Measurements from ENCODE around the gene CDCA3. TPM values are rescaled to one million over a fixed set of nuclear protein-coding genes. Genes with fewer than 3 reads are reported as not detected.

CDCA3 gene
- total RNA-seq, 2 experiments from 2014 or later, result 151 to 222 TPM

GRCh38 chr12:6843118-6843902 lies 7.8 kb downstream of the CDCA3 start:
- Histone ChIP-seq H3K79me2 (ENCODE audit: insufficient read depth, low read depth, low read length) (no peaks in the 10 kb centered on the region), H3K9me2 (ENCODE audit: insufficient read depth, low read length) (no peaks in the 10 kb centered on the region), H3K4me1 (ENCODE audit: insufficient read depth, low read length, poor library complexity, severe bottlenecking) (peaks cover 49% of the 10 kb centered on the region), H2AFZ (ENCODE audit: low read length) (no peak overlapping the region), H3K27ac (ENCODE audit: low read depth, low read length, poor library complexity, severe bottlenecking) (no peak overlapping the region), H4K20me1 (ENCODE audit: insufficient read depth, low read length) (no peaks in the 10 kb centered on the region), H3K4me2 (ENCODE audit: low read length) (peak overlapping the region; percentile 30; the same call in 1 of the 2 replicates), H3K36me3 (ENCODE audit: insufficient read depth, low read length) (peaks cover 39% of the 10 kb centered on the region), H3K4me3 (ENCODE audit: low read depth, low read length, poor library complexity, severe bottlenecking) (no peak overlapping the region), H3K9me3 (ENCODE audit: low read length) (no peaks in the 10 kb centered on the region)
- intact Hi-C loops (cut with micrococcal nuclease; ENCODE audit: unreplicated experiment), result no loop called here
- POLR2A ChIA-PET, result interaction anchor here (0.6 to 1.0 kb wide), 3 partner anchors 8 to 150 kb away, joined by 3 to 5 read pairs (median 3); partner anchors contain the start of genes CDCA3 and USP5
- peak; percentile 68 for DNase-seq (ENCODE audit: low spot score)
- TF ChIP-seq EZH2phosphoT487 (IDR thresholded peaks at IDR 0.05; ENCODE audit: borderline replicate concordance, low read depth, low read length) (no peak), CTCF (conservative IDR thresholded peaks at IDR 0.05; ENCODE audit: low read length) (peak; percentile 55)
- CTCF ChIA-PET (ENCODE audit: unreplicated experiment), result interaction anchor here (0.8 to 3.2 kb wide), 2 partner anchors 8 to 30 kb away, joined by 3 to 14 read pairs; partner anchors contain the start of genes CDCA3, SPSB2 and USP5
- no TSS peak for BruUV-seq (replicated peaks)

- Histone ChIP-seq H4K20me1 (ENCODE audit: insufficient read depth, low read length) (no peaks in the 10 kb centered on the region), H2AFZ (ENCODE audit: low read length) (no peak overlapping the region), H3K36me3 (ENCODE audit: insufficient read depth, low read length) (peaks cover 27% of the 10 kb centered on the region), H3K4me3 (ENCODE audit: low read depth, low read length, poor library complexity, severe bottlenecking) (no peak overlapping the region), H3K27ac (ENCODE audit: low read depth, low read length, poor library complexity, severe bottlenecking) (no peak overlapping the region), H3K9me3 (ENCODE audit: low read length) (no peaks in the 10 kb centered on the region), H3K9me2 (ENCODE audit: insufficient read depth, low read length) (no peaks in the 10 kb centered on the region), H3K4me2 (ENCODE audit: low read length) (no peak overlapping the region), H3K79me2 (ENCODE audit: insufficient read depth, low read depth, low read length) (no peaks in the 10 kb centered on the region), H3K4me1 (ENCODE audit: insufficient read depth, low read length, poor library complexity, severe bottlenecking) (peaks cover 55% of the 10 kb centered on the region)
- CTCF ChIA-PET (ENCODE audit: unreplicated experiment), result interaction anchor here (0.7 to 3.2 kb wide), 3 partner anchors 10 to 25 kb away, joined by 4 to 14 read pairs (median 4); partner anchors contain the start of genes CDCA3, TPI1 and USP5
- POLR2A ChIA-PET, result interaction anchor here (0.5 to 4.4 kb wide), 3 partner anchors 10 to 398 kb away, joined by 3 to 101 read pairs (median 3); partner anchors contain the start of genes CDCA3 and USP5
- BruUV-seq (replicated peaks), result no TSS peak
- intact Hi-C loops (cut with micrococcal nuclease; ENCODE audit: unreplicated experiment), result no loop called here
- DNase-seq (ENCODE audit: low spot score), result no peak
- TF ChIP-seq CTCF (conservative IDR thresholded peaks at IDR 0.05; ENCODE audit: low read length) (no peak), EZH2phosphoT487 (IDR thresholded peaks at IDR 0.05; ENCODE audit: borderline replicate concordance, low read depth, low read length) (no peak)
Observed at GRCh38 chr12:6842075-6842474, 9.0 kb downstream of the CDCA3 start.

Data from OCI-LY7 (cell line).